Activated naive CD8-positive, alpha-beta T cell treated with anti-CD3 and anti-CD28 coated beads, Interleukin-2, amount 50 U/mL, for 16 hours (primary cell): ENCODE measurements around the gene ITPKB.

Experiments used
- DNase-seq: peaks from one replicate; pipeline ENCODE4 v3.0.0-alpha.2; 2020; ENCODE audit warnings: low read depth, low spot score

Gene ITPKB

DNA sequence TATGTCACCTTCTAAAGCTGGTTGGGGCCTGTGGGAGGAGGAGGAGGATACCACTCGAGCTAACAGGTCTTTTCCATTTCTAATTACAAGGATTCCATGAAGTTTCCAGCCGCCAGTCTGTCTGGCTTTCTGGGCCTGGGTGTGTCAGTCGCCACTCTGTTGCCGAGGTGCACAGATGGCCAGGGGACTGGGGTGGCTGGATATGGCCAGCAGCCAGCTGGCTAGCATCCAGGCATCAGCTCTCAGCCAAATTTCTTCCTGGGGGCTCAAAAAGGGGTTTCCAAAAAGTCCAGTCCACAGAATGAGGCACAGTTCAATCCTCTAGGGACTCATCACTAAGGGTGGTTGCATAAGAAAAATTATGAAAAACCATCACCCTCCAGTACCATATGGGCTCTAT, 32.4 kb downstream of the ITPKB start:
- DNase-seq, result no peak

DNA sequence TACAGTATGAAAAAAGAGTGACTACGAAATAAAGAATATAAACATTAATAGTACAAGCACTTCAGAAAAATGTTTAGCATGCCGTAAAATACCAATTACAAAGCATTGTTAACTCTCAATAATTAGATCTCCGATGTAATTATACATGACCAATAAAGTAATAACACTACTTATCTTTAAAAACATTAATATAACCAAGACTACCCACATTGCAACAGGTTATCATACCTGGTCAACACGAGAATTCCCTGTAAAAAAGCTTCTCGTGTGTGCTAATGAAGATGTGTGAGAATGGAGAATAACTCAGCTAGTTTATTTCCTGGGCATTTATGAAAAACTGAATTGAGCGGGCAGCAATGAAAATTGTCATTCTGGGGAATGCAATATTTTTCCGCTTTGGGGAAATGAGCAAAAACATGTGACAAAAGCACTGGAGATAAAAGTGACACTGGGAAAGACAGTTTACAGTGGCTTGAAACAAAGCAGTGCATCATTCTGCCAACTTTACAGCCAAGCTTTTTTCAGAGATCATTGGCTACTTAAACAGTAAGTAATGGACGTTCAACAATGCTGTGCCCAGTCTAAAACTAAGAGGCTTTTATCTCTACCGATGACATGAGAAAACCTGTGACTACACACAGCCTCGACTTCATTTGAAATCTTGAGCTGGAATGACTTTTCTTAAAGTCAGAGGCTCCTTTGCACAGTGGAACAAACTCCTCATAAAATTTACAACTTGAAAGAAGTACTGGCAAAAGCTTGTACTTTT, 34.7 kb downstream of the ITPKB start:
- DNase-seq, result no peak

DNA sequence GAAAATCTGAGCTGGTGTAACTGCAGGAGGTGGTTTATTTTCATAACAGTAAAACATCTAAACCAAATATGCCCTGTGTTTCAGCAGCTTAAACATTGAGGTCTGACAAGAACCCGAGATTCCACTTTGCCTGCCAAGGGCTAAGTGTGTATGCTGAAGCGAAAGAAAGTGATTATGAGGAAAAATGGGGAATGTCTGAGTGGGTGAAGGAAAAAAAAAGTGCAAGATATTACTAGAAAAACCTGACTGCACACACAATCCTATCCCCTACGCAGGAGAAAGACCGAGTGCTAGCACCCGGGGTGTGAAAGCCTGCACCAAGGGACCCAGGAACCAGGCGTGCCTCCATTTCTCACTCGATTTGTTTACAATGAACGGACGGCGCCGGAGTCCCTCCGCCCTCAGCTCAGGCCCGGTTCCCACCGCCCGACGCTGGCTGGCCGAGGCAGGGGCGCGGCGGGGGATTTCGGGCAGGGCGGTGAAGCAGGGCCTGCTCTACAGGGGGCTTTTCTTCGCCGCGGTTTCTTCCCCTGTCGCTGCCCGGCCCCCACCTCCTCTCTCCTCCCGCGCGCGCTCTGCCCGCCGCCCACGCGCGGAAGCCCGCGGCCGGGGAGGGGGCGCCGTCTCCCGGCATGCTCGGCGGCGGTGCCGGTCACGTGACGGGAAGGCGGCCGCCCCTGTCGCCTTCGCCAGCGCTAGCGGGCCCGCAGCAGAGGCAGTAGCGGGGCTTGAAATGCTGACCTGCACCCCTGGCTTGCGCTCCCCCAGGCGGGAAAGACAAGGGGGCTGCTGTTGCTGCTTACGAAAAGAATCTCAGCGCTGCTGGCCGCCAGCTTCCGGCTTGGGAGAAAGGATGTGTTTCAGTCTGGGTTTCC, 35.9 kb downstream of the ITPKB start:
- peak; percentile 55 for DNase-seq

DNA sequence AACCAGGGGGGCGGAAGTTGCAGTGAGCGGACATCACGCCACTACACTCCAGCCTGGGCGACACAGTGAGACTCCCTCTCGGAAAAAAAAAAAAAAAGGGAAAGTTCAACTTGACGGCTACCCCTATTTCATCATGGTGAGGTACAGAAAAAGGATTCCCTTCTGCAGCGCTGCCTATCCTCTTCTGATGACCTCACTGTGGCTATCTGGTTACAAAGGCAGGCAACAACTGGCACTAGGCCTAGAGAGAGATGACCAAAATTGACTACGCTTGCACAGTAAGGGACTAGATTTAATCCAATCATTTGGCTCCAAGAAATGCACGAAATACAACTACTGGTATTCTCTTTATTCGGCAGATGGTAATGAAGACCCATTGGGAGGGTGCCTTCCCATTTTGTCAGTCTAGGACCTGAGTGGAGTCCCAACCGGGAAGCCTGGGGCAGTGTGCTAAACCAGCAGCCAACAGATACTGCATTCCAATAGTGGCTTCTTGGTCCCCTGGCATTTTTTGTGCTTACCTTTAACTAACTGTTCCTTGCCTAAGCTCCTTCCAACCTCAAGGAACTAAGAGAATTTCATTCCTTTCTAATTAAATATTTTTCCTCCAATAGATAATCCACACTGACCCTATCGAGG, 36.6 kb downstream of the ITPKB start:
- DNase-seq, result no peak

DNA sequence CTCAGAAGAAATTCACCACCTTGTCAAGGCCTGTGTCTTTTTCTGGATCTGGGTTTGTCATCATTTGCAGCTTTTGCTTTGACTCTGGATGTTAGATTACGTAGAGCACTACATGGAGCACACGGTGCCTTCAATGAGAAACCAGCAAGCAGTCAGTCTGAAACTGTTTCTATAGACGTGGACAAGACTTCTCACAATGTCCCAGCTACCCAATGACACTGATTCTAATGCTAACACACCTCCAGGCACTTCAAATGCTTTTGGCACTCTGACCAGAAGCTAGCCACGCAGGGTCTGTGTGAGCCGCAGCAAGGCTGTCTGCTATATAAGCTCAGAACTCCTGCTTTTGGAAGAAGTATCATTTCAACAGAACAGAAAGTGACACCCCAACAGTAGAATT, 38.2 kb downstream of the ITPKB start:
- DNase-seq, result no peak

DNA sequence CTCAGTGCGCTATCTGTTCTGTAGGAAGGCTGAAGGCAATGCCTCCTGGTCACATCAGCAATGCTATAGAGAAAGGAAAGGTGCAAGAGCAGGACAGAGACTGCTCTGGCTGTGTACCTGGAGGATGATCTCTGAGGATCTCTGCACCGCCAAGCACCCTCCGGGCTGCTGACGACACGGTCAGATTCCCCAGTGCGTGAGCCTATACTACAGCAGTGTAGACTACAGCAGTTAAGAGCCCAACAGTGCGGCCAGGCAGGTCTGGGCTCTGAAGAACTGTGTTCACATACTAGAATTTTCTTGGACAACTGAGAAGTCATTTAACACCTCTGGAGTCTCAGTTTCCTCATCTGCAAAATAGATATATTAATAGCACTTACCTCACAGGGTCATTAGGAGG, 39.9 kb downstream of the ITPKB start:
- no peak for DNase-seq

DNA sequence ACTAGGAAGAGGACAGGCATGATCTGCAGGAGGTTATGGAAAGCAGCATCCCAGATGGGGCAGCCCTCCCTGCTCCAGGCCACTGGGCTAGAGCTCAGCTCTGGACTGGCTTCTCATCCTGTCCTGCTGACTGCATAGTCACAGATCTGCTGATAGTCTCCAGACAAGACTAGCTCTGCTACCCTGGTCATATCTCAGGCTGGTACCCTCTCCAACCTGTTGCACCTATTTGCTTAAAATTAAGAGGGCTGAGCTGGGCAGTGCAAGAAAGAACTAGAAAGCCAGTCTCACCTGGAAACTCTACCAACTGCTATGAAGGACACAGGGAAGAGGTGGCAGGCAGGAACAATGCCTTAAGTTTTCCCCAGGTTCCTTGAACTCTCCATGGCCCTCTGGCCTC, 40.4 kb downstream of the ITPKB start:
- no peak for DNase-seq

DNA sequence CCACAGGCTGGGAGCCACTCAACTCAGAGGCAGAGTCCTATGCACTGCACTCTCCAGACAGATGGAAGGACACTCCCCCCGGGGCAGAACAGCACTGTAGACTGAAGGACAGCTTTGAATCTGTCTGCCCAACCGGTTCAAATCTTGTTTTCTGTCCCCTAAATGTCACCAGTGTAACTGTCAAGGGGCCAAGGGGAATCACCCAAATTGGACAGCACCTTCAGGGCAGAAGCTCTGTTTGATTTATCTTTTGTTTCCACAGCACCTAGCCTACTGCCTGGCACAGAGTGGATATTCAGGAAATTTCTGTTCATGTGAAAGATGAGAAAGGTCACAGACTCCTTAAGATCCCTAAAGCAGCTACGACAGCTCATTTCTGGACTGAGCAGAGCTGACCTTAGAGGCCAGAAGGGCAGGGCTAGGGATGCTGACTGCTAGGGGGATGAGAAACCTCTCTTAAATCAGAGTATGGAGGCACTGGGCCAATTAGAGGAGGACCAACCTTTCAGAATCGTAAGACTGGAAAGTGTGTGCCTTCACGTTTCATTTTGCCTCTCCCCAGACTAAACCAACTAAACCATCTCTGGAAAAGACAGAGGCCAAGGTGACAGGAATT, 41.0 kb downstream of the ITPKB start:
- no peak for DNase-seq

DNA sequence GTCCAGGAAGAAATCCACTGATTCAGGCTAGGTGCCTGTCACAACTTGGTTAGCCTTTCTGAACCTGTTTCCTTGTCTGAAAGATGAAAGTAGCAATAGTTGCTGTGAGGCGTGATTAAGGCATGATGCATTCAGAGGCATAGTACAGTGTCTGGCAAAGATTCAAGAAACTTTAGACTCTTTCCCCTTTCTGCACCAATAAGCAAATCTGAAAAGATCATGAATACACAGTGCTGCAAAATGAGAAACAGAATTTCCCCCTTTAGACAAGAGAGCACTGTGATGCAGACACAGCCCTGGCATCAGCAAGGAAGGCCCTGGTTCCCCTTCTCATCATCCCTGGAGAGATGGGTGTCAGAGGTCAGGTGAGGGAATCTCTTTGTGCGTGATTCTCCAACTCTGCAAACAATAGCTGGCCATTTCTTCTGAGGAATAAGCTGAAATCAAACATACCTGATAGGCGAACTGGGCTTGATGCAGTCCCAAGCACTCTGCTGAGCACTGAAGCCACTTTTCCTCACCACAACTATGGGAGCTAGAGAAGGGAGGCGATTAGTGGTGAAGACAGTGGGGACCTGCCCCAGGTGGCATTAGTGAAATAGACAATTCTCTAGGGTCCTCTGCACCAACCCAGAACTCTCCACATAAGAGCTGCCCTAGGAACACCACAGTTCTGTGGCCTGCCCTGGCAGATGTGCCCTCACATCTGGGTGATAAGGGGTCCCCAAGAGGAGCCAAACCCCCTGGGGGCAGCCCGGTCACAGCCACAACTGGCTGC, 41.7 kb downstream of the ITPKB start:
- no peak for DNase-seq

DNA sequence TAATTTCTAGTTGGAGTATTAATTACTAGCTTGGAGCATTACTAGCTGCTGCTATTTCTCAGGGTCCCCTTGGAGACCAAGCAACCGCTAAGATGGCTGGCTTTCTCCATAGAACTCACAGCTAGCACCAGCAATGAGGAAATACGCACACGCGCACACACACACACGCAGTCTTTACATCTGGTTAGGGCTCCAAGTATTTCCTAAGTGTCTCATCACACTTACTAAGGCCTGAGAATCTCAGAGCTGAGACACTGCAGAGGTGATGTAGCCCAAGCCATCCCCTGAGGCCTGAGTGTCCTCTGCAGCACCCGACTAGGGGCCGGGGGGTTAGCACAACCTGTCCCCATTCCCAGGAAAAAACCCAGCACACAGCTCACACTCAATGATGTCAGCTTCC, 42.5 kb downstream of the ITPKB start:
- no peak for DNase-seq

DNA sequence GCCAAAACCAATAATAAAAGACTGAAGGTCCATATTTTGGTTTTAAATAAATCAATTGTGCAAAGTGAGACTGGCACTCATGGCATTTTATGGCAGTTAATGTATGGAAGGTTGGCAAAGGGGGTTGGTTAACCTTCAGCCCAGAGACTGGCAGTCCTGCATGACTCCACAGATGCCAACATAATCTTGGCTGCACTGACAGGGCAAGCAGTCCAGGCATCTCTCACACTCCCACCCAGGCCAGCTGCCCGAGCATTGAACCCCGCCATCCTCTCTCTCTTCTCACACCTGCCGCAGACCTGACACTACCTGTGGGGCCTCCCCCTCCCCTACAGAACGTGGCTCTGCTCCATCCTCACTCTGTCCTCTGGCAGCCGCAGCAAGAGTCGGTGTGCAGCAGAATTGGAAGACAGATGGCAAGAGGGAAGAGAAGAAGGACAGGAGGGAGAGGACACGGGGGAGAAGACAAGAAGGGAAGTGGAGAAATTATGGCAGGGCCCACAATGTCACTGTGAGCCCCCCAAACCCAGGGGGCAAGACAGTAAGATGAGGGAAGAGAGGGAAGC, 43.7 kb downstream of the ITPKB start:
- no peak for DNase-seq

DNA sequence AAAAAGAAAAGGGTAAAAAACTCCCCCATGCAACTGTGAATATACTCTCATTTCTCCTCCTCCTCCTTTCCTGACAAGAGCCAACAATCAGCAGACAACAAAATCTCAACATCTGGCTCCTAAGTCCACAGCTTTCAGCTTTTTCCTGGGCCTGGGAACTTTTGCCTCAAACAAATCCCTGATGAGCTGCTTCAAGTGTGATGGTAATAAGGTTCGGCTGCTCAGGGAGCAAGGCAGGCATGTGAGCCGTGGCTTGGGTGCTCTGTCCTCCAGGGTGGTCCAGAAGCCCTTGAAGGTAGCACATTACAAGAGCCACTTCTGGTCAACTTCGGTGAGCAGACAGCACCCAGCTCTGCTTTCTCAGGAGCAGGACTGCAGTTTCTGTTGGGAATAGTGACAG, 46.3 kb downstream of the ITPKB start:
- DNase-seq, result no peak

DNA sequence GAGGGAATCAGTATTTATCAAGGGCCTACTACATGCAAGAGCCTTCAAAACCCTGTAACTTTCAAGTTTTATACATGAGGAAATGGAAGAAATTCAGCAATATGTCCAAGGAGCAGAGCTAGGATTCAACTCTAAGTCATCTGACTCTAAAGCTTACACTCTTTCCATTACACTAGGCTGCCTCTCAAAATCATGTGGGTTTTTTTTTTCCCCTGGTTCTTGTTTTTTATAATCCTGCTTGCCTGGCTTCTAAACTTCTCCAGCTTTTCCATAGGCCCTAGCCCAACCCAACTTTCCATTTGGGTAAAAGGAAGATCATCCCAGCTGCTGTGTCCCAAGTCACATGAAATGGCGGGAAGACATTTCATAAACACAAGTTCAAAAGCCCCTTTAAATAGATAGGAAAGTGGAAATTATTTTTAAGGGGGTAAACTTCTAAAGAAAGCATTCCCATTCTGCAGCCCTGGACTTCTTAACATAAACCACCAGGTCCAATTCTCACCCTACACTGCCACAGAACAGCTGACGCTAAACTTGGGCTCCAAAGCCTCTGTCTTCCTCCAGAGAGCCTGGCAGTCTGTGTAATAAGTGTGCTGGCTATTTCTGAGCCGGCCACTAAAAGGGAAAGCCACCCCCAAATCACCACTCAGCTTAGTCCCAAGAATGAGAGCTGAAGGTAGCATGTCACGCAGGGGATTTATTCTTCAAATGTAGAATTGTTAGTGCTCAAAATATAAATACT, 46.9 kb downstream of the ITPKB start:
- DNase-seq, result no peak

DNA sequence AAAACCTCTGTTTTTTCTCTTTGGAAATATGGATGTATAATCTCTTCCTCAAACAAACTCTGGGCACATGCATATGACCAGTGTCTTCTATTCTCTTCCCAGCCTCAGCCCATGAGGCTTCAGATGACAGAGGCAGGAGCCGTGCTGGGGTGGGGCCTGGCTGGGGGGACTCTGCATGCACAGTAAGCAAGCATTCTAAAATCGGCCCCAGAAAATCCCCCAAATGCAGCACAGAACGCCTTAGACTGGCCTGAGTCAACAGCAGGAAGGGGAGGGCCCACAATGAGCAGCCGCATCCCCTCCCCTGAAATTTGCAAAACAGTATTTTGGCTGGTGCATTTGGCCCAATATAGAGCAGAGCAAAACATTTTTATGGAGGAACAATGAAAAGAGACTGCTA, 47.8 kb downstream of the ITPKB start:
- DNase-seq, result no peak

DNA sequence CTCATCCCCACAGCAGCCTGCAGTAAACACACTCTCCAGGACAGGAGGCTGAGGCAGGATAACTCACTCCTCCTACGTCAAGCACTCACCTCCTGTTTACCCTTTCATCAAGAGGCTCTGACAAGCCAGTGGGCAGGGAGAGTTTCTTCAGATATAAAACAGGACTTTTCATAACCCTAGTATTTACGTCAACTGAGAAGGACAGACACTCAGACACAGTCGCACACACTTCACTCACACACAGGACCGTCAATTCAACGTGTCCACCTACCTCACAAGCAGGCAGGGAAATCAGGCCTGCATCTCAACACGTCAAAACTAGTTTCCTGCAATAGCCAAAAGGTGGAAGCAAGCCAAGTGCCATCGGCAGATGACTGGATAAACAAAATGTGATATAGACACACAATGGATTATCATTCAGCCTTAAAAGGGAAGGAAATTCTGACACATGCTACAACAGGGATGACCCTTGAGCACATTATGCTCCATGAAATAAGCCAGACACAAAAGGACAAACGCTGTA, 48.6 kb downstream of the ITPKB start:
- DNase-seq, result no peak

DNA sequence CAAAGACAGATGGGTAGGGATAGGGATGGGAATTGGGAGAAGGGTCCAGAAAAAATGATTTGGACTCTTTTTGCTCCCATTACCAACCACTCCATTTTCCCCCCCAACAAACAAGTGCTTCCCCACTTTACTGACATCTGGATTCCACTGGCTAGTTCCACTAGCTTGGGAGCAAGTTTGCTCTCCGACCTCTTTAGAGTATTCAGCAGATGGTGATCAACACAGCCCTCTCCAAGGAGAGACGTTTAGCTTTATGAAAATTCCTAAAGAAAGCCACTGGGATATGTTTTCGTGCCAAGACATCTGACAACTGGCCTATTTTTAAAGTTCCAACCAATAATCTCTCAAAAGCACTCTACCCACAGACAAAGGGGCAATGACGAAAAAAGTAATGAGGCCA, 50.3 kb downstream of the ITPKB start:
- DNase-seq, result no peak

DNA sequence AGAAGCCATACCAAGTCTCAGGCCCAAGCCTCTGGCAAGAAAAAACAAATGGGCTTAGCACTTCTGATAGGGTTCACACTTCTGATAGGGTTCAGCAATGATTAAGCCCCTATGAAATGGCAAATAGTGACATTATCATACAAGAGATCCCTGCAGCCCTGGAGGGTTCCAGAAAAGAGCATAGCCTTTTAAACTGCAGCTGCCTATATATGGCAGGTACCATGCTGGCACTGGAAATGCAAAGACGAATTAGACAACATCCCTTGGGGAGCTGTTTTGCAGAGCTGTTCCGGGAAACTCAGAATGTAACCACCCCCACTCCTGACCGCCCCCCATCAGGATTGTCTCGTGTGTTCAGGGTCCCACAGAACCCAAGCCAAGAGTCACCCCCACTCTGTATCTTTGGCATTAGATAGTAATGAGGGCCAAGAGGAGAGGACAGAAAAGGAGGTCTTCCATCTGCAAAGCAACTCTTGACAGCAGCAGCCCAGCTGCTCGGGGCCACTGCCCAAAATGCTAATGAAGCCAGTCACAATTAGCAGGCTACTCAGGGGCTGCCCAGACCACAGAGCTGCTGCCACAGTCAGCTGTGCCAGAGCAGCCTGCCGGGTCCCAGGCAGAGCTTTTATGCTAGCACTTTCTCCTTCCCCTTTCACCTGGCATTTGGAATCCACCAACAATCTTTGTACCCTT, 50.9 kb downstream of the ITPKB start:
- no peak for DNase-seq

DNA sequence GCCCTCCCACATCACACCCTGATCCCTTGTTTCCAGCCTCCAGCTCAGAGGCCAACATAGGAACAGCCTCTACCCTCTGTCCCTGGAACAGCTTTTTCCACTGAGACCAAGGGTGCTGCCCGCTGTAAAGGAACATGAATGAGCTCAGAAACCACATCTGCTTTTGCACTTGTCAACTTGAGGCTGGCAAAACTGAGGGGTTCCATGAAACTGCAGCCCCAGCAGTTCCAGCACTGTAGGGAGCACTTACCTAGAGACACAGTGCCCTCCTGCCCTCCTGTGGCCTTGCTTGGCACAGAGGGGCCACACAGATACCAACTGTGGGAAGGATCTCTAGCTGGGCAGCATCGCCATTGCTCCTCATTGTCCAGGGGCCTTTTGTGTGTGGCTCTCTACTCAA, 51.7 kb downstream of the ITPKB start:
- no peak for DNase-seq
